HG03558 (cell line): ENCODE data around the gene LEO1.

Experiments
- ATAC-seq: cut with Tn5 transposase; IDR thresholded peaks from one replicate; pipeline ENCODE4 v1.9.1; 2021; ENCODE audit warnings: moderate number of reproducible peaks; ENCODE audit not compliant: unreplicated experiment; ENCODE audit errors: extremely low read depth

The LEO1 gene

GRCh38 chr15:51935466-51936104, 36.0 kb downstream of the LEO1 start:
- ATAC-seq, result peak; percentile 83

- ATAC-seq, result no peak
Measured at GRCh38 chr15:51932161-51932560, 39.4 kb downstream of the LEO1 start.

GRCh38 chr15:51931638-51932037, 39.9 kb downstream of the LEO1 start:
- ATAC-seq, result no peak

- no peak for ATAC-seq
Measured at GRCh38 chr15:51931016-51931415, 40.6 kb downstream of the LEO1 start.

- no peak for ATAC-seq
Measured at GRCh38 chr15:51926809-51927208, 44.8 kb downstream of the LEO1 start.

GRCh38 chr15:51924156-51925068, 47.2 kb downstream of the LEO1 start:
- no peak for ATAC-seq

- no peak for ATAC-seq
Measured at GRCh38 chr15:51917493-51917892, 54.1 kb downstream of the LEO1 start.

- ATAC-seq, result no peak
Measured at GRCh38 chr15:51912528-51912927, 59.0 kb downstream of the LEO1 start.

GRCh38 chr15:51909584-51909983, 62.0 kb downstream of the LEO1 start:
- no peak for ATAC-seq

GRCh38 chr15:51908316-51908715, 63.3 kb downstream of the LEO1 start:
- ATAC-seq, result no peak

- ATAC-seq, result no peak
Measured at GRCh38 chr15:51907136-51907862, 64.3 kb downstream of the LEO1 start.

- ATAC-seq, result no peak
Measured at GRCh38 chr15:51904931-51905330, 66.6 kb downstream of the LEO1 start.

GRCh38 chr15:51904421-51904820, 67.2 kb downstream of the LEO1 start:
- no peak for ATAC-seq

GRCh38 chr15:51889486-51889885, 82.1 kb downstream of the LEO1 start:
- ATAC-seq, result no peak

- no peak for ATAC-seq
Measured at GRCh38 chr15:51888593-51889195, 82.9 kb downstream of the LEO1 start.
